ENCODE measurements around the gene SLC25A19.
"Not testable (repeated sequence)": the region's sequence is repeated elsewhere in the genome, so short reads cannot be mapped to it uniquely, and the experiment has no call there.

SLC25A19 gene

DNA sequence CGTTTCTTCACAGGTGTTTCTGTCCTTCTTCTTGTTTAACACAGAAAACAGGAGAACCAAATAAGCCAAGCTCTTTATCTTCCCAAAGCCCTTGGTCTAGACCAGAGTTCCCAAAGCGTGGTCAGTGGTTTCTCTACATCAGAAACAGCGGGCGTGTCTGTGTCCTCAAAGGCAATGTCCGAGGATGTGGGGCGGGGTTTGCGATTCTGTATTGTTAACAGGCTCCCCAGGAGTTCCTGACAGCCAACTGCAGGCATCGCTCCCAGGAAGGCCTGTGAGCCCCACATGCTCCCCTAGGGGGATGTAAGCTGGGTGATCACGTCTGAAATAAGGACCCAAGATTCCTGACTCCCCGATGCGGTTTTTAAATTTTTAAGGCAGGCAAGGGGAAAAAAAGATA, 28.4 kb upstream of the SLC25A19 start:
- Histone ChIP-seq H3K9me3 (ENCODE audit: low read length) (no peaks in the 10 kb centered on the region), H3K4me1 (ENCODE audit: insufficient read depth, low read length) (no peaks in the 10 kb centered on the region), H3K27me3 (ENCODE audit: insufficient read depth, low read length) (no peaks in the 10 kb centered on the region), H3K36me3 (ENCODE audit: insufficient read depth, low read length) (peaks cover 25% of the 10 kb centered on the region), H2AFZ (ENCODE audit: low read depth, low read length) (no peak overlapping the region), H3K4me3 (ENCODE audit: low read length) (no peak overlapping the region)

DNA sequence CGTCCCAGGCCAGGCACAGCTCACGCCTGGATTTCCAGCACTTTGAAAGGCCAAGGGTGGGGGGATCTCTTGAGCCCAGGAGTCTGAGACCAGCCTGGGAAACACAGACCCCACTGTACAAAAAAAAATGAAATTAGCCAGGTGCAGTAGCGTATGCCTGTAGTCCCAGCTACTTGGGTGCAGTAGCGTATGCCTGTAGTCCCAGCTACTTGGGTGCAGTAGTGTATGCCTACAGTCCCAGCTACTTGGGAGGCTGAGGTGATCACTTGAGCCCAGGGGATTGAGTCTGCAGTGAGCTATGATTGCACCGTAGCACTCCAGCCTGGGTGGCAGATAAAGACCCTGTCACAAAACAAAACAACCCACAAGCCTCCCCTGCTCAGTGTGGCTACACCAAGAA, 27.0 kb upstream of the SLC25A19 start:
- H3K27me3 ChIP-seq (ENCODE audit: insufficient read depth, low read length): no peaks in the 10 kb centered on the region
- no peaks in the 10 kb centered on the region for H3K4me1 ChIP-seq (ENCODE audit: insufficient read depth, low read length)
- H2AFZ ChIP-seq (ENCODE audit: low read depth, low read length): no peak overlapping the region
- no peaks in the 10 kb centered on the region for H3K9me3 ChIP-seq (ENCODE audit: low read length)
- H3K36me3 ChIP-seq (ENCODE audit: insufficient read depth, low read length): peaks cover 19% of the 10 kb centered on the region
- no peak overlapping the region for H3K4me3 ChIP-seq (ENCODE audit: low read length)

DNA sequence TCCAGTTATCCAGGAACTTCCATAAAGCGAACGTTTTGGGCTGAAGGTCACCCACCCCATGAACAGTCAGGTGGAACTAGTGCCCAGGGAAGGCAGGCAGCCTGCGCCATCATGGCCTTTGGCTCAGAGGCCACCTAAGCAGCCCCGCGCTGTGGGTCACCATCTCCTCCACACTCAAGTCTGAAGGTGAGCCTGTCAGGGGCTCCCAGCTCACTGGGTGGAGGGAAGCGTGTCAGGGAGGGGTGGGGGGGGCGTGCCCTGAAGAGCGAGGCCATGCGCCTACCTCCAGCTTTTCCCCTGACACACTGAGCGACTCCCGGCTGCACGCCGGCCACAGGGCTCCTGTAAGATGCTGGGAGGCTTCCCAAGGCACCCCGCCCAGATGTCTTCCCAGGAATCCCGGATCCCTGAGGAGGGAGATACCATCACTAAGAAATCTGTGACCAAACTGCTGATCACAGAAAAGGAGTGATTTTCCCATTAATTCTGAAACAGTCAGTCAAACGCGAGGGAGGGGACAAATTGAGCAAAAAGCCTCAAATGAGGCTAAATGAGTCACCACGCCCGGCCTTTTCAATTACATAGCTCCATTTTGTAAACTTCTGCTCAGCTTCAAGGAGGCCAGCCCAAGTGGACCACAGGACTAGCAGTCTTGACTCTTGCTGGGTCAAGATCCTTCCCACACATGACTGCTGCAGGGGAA, 26.5 kb upstream of the SLC25A19 start:
- Histone ChIP-seq H3K9me3 (ENCODE audit: low read length) (no peaks in the 10 kb centered on the region), H3K36me3 (ENCODE audit: insufficient read depth, low read length) (peaks cover 15% of the 10 kb centered on the region), H2AFZ (ENCODE audit: low read depth, low read length) (no peak overlapping the region), H3K4me1 (ENCODE audit: insufficient read depth, low read length) (no peaks in the 10 kb centered on the region), H3K27me3 (ENCODE audit: insufficient read depth, low read length) (no peaks in the 10 kb centered on the region), H3K4me3 (ENCODE audit: low read length) (no peak overlapping the region)

DNA sequence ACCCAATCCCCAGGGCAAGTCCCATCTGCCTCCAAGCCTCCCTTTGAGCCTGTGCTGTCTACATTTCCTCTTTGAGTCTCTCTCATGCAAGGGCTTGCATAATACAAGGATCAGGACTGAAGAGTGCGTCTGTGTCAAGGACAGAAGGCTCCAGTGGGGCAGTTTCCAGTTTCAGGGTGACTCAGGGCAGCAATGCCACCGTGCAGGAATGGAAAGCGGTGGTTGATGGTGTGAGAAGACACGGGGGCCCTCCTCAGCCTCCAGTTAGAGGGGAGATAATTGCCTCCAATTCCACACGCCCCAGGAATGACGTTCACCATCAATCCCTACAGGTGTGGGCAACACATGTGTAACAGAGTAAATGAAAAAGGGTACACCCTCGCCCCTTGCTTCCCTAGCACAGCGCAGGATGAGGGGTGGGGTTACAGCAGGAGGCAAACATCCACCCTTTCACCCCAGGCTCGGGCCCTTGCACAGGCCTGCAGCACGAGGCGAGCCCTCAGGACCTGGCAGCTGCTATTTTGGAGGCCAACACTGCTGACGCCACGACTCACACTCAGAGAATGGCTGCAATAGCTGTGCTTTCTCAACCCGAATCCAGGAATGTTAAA, 24.8 kb upstream of the SLC25A19 start:
- no peaks in the 10 kb centered on the region for H3K27me3 ChIP-seq (ENCODE audit: insufficient read depth, low read length)
- peaks cover 3% of the 10 kb centered on the region for H3K4me1 ChIP-seq (ENCODE audit: insufficient read depth, low read length)
- peaks cover 8% of the 10 kb centered on the region for H3K36me3 ChIP-seq (ENCODE audit: insufficient read depth, low read length)
- H2AFZ ChIP-seq (ENCODE audit: low read depth, low read length): no peak overlapping the region
- H3K9me3 ChIP-seq (ENCODE audit: low read length): no peaks in the 10 kb centered on the region
- no peak overlapping the region for H3K4me3 ChIP-seq (ENCODE audit: low read length)

DNA sequence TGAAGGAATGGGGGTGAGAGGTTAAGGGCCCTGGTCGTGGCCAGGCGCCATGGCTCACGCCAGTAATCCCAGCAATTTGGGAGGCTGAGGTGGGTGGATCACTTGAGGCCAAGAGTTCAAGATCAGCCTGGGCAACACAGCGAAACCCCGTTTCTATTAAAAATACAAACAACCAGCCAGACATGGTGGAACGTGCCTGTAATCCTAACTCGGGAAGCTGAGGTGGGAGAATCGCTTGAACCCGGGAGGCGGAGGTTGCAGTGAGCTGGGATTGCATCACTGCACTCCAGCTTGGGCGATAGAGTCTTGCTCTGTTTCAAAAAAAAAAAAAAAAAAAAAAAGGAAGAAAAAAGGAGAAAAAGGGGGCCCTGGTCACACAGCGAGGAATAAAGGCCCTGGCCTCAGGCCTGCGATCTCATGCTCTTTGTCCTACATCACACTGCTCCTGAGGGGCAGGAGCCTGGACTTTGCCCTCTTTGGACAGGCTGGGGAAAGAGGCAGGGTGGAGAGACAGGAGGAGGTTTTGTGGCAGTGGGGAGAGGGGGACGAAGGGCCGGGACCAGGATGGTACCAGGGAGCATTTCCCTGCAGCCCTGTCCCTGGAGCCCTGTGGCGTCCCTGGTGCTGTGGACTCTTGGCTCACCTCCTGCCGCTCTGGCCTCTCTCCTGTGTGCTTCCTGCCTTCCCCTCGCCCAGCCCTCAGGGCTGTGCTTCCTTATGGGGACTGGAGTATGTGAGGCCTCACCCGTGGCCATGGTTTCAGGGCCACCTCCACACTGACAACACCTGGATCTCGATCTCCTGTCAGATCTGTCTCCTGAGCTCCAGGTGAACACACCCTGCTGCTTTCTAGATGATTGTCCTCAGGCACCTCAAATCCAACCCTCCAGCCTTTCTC, 19.7 kb upstream of the SLC25A19 start:
- H3K4me3 ChIP-seq (ENCODE audit: low read length): no peak overlapping the region
- no peak overlapping the region for H2AFZ ChIP-seq (ENCODE audit: low read depth, low read length)
- H3K9me3 ChIP-seq (ENCODE audit: low read length): no peaks in the 10 kb centered on the region
- H3K36me3 ChIP-seq (ENCODE audit: insufficient read depth, low read length): no peaks in the 10 kb centered on the region
- H3K4me1 ChIP-seq (ENCODE audit: insufficient read depth, low read length): peaks cover 6% of the 10 kb centered on the region
- no peaks in the 10 kb centered on the region for H3K27me3 ChIP-seq (ENCODE audit: insufficient read depth, low read length)

GRCh38 chr17:75307957-75308731, 18.9 kb upstream of the SLC25A19 start:
- peaks cover 6% of the 10 kb centered on the region for H3K4me1 ChIP-seq (ENCODE audit: insufficient read depth, low read length)
- H3K27me3 ChIP-seq (ENCODE audit: insufficient read depth, low read length): no peaks in the 10 kb centered on the region
- no peaks in the 10 kb centered on the region for H3K36me3 ChIP-seq (ENCODE audit: insufficient read depth, low read length)
- no peaks in the 10 kb centered on the region for H3K9me3 ChIP-seq (ENCODE audit: low read length)
- no peak overlapping the region for H2AFZ ChIP-seq (ENCODE audit: low read depth, low read length)
- H3K4me3 ChIP-seq (ENCODE audit: low read length): no peak overlapping the region

DNA sequence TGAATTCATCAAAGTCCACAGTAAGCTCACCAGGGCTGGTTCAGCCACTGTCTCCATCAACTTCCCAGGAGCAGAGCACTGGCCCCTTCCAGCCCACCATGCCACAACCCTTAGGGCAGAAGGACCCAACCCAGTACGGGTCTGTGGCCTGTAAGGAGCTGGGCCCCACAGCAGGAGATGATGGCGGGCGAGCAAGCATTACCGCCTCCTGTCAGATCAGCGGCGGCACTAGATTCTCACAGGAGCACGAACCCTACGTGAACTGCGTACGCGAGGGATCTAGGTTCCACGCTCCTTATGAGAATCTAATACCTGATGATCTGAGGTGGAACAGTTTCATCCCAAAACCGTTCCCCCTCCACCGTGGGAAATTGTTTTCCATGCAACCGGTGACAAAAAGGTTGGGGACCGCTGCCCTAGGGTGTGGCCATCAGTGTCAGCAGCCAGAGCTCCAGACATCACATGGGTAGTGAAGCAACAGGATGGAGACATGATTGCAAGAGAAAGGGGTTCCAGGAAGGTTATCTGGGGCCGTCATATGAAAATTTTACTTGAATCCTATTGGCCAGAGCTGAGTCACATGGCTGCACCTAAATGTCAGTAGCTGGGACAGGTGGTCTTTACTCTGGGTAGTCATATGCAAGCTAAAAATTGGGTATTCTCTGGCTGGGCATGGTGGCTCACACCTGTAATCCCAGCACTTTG, 12.4 kb upstream of the SLC25A19 start:
- Histone ChIP-seq H3K36me3 (ENCODE audit: insufficient read depth, low read length) (no peaks in the 10 kb centered on the region), H3K9me3 (ENCODE audit: low read length) (no peaks in the 10 kb centered on the region), H3K27me3 (ENCODE audit: insufficient read depth, low read length) (no peaks in the 10 kb centered on the region), H3K4me1 (ENCODE audit: insufficient read depth, low read length) (no peaks in the 10 kb centered on the region), H3K4me3 (ENCODE audit: low read length) (no peak overlapping the region), H2AFZ (ENCODE audit: low read depth, low read length) (no peak overlapping the region)

DNA sequence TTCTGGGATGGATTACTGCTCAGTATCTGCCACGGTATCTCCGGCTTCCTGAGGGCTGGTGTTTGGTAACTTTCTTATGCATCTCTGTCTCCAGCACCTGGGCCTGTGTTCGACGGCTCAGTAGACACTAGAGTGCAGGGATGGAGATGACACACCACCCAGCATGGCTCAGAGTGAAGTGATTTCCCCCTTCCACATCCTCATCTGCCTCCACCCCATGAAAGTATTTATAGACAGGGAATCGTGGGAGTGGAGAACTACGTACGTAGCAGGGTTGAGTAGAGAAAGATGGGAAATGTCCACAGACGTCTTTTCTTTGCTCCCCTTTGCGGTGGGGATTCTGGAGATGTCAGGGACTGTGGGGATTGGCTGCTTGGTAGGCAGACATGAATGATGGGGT, 11.8 kb upstream of the SLC25A19 start:
- no peaks in the 10 kb centered on the region for H3K4me1 ChIP-seq (ENCODE audit: insufficient read depth, low read length)

GRCh38 chr17:75300280-75300679, 11.0 kb upstream of the SLC25A19 start:
- no peaks in the 10 kb centered on the region for H3K4me1 ChIP-seq (ENCODE audit: insufficient read depth, low read length)
- no peaks in the 10 kb centered on the region for H3K9me3 ChIP-seq (ENCODE audit: low read length)
- no peak overlapping the region for H2AFZ ChIP-seq (ENCODE audit: low read depth, low read length)
- no peak overlapping the region for H3K4me3 ChIP-seq (ENCODE audit: low read length)
- H3K36me3 ChIP-seq (ENCODE audit: insufficient read depth, low read length): no peaks in the 10 kb centered on the region
- H3K27me3 ChIP-seq (ENCODE audit: insufficient read depth, low read length): no peaks in the 10 kb centered on the region

More for the DNA sequence above, 11.8 kb upstream of the SLC25A19 start:
- H3K4me3 ChIP-seq (ENCODE audit: low read length): no peak overlapping the region
- no peaks in the 10 kb centered on the region for H3K9me3 ChIP-seq (ENCODE audit: low read length)
- no peaks in the 10 kb centered on the region for H3K36me3 ChIP-seq (ENCODE audit: insufficient read depth, low read length)
- no peak overlapping the region for H2AFZ ChIP-seq (ENCODE audit: low read depth, low read length)
- no peaks in the 10 kb centered on the region for H3K27me3 ChIP-seq (ENCODE audit: insufficient read depth, low read length)

DNA sequence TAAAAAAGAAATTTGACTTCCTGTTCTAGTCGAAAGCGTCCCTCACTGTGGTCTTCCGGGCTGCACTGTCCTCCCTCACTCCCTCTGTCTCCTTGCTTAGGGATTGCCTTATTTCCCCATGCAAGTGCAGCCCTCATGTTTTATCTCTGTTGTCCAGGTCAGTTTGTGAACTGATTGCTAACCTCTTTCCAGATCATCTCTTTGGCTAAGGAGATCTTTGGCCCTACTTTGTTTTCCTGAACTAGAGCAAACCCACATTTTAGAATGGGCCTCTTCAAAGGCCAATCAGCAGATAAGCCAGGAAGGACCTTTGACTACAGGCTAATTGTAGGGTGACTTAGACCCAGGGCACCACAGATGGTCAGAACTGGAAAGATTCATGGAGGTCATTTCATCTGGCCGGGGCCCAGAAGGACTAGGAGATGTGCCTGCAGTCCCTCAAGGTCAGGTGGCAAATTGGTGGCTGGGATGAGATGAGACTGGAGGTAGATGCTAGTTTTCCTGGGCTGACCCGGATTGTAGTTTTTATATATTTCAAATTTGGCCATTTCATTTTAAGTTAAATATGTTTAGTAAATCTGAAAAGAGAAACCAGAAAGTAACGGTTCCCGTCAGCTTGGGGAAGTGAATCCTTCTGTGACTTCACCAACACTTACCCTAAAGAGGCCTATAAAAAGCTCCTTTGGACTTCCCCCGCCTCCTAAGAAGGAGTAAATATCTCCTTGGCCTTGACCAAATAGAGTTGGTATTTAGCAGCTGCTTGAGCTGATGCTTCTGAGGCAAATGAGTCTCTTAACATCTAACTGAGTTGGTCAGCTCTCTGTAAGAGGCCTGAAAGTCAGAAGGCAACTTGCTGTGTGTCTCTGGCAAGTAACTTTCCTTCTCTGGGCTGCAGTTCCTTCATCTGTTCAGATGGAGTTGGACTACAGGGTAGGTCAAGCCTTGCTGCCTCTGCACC, 6.2 kb upstream of the SLC25A19 start:
- Histone ChIP-seq H2AFZ (ENCODE audit: low read depth, low read length) (no peak overlapping the region), H3K4me1 (ENCODE audit: insufficient read depth, low read length) (no peaks in the 10 kb centered on the region), H3K9me3 (ENCODE audit: low read length) (no peaks in the 10 kb centered on the region), H3K27me3 (ENCODE audit: insufficient read depth, low read length) (no peaks in the 10 kb centered on the region), H3K4me3 (ENCODE audit: low read length) (no peak overlapping the region), H3K36me3 (ENCODE audit: insufficient read depth, low read length) (no peaks in the 10 kb centered on the region)

DNA sequence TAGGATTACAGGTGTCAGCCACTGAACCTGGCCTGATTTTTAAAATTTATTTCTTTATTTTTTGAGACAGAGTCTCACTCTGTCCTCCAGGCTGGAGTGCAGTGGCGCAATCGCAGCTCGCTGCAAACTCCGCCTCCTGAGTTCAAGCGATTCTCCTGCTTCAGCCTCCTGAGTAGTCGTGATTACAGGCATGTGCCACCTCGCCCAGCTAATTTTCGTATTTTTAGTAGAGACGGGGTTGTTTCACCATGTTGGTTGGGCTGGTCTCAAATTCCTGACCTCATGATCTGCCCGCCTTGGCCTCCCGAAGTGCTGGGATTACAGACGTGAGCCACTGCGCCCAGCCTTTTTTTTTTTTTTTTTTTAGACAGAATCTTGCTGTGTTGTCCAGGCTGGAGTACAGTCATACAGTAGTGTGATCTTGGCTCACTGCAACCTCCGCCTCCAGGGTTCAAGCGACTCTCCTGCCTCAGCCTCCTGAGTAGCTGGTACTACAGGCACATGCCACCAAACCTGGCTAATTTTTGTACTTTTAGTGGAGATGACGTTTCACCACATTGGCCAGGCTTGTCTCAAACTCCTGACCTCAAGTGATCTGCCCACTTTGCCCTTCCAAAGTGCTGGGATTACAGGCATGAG, 3.7 kb upstream of the SLC25A19 start:
- H3K4me3 ChIP-seq (ENCODE audit: low read length); H3K36me3 ChIP-seq (ENCODE audit: insufficient read depth, low read length); H2AFZ ChIP-seq (ENCODE audit: low read depth, low read length); H3K9me3 ChIP-seq (ENCODE audit: low read length); H3K4me1 ChIP-seq (ENCODE audit: insufficient read depth, low read length); H3K27me3 ChIP-seq (ENCODE audit: insufficient read depth, low read length): not testable (repeated sequence)
